ENCODE data around the gene DHRS2. TPM values are rescaled to one million over a fixed set of nuclear protein-coding genes. Genes with fewer than 3 reads are reported as not detected.

DHRS2 gene
- total RNA-seq, 6 experiments from 2014 or later: 0.53 to 12.3 (median 4.2) TPM

DNA sequence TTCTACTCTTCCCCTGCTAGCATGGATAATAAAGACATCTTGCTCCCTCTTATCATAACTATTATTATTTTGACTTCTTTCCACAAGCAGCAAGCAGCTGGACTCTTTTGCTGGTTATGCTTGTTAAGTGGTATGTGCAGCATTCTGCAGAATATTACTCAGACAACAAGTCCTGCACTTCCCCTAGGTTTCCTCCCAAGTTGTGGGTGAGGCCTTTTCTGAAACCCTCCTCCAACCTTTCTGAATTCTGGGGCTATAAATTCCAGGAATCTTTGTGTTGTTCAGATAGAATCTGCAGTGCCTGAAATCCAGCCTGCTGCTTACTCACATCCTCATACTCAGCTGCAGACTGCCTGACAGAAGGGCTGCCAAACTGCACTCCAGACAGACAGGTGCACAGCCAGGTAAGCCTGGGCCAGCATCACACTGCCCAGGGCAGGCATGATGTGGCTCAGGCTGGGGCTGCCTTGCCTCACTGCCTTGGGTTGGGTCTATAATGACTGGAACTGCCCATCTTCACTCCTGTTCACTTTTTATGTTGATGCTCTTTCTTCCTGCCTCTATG is 6.2 kb upstream of the DHRS2 start:
- H3K36me3 ChIP-seq: no peaks in the 10 kb centered on the region
- H3K27me3 ChIP-seq: no peaks in the 10 kb centered on the region
- H3K9me3 ChIP-seq: peaks cover 0 to 4% (median 0%) of the 10 kb centered on the region in 4 donors
- no peaks in the 10 kb centered on the region for H3K4me1 ChIP-seq
- intact Hi-C loops (cut with DNase I): no loop called here
- no peak for DNase-seq
- no peak for ATAC-seq
- H3K27ac ChIP-seq: no peak overlapping the region
- TF ChIP-seq POLR2A (IDR thresholded peaks at IDR 0.05): no peak
- TF ChIP-seq, protein P1, sequence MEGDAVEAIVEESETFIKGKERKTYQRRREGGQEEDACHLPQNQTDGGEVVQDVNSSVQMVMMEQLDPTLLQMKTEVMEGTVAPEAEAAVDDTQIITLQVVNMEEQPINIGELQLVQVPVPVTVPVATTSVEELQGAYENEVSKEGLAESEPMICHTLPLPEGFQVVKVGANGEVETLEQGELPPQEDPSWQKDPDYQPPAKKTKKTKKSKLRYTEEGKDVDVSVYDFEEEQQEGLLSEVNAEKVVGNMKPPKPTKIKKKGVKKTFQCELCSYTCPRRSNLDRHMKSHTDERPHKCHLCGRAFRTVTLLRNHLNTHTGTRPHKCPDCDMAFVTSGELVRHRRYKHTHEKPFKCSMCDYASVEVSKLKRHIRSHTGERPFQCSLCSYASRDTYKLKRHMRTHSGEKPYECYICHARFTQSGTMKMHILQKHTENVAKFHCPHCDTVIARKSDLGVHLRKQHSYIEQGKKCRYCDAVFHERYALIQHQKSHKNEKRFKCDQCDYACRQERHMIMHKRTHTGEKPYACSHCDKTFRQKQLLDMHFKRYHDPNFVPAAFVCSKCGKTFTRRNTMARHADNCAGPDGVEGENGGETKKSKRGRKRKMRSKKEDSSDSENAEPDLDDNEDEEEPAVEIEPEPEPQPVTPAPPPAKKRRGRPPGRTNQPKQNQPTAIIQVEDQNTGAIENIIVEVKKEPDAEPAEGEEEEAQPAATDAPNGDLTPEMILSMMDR (IDR thresholded peaks at IDR 0.05): no peak
- no peak overlapping the region for H3K4me3 ChIP-seq

DNA sequence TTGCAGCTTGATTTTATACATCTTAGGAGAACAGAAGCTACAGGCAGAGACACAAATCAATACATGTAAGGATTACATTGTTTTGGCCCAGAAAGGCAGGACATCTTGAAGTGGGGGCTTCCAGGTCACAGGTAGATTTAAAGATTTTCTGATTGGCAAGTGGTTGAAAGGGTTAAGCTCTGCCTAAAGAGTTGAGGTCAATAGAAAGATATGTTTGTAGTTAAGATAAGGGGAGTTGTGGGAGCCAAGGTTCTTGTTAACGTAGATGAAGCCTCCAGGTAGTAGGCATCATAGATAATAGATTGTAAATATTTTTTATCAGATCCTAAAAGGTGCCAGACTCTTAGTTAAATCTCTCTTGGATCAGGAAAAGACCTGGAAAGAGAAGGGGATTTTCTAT is 5.5 kb upstream of the DHRS2 start:
- no peaks in the 10 kb centered on the region for H3K36me3 ChIP-seq
- no peak for ATAC-seq
- 54% methylated on average over 1 of the region's 1 CpG for WGBS (ENCODE audit: insufficient coverage, low coverage, low lambda C conversion rate, missing lambda C conversion rate)
- no peak for TF ChIP-seq POLR2A (IDR thresholded peaks at IDR 0.05)
- TF ChIP-seq, protein P1 (IDR thresholded peaks at IDR 0.05): no peak
- H3K4me3 ChIP-seq: no peak overlapping the region
- intact Hi-C loops (cut with DNase I): no loop called here
- no peak for DNase-seq
- no peaks in the 10 kb centered on the region for H3K4me1 ChIP-seq
- no peaks in the 10 kb centered on the region for H3K27me3 ChIP-seq
- H3K27ac ChIP-seq: no peak overlapping the region
- no peaks in the 10 kb centered on the region for H3K9me3 ChIP-seq

DNA sequence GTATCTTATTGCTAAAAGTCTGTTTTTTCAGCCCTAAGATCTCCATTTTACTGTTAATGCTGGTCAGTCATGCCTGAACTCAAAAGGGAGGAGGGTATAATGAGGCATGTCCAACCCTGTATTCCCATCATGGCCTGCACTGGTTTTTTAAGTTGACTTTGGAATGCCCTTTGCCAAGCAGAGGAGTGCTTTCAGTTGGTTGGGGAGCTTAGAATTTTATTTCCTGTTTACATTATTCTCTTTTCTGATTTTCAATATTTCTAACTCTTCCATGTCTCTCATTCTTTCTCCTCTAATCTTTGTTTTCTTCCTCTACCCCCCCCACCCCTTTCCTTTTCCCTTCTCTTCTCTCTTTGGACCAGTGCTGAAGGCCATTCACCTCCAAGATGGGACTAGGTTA is 4.9 kb upstream of the DHRS2 start:
- Histone ChIP-seq H3K36me3 (no peaks in the 10 kb centered on the region), H3K27ac (no peak overlapping the region), H3K4me3 (no peak overlapping the region), H3K4me1 (no peaks in the 10 kb centered on the region), H3K9me3 (no peaks in the 10 kb centered on the region), H3K27me3 (no peaks in the 10 kb centered on the region)
- intact Hi-C loops (cut with DNase I): no loop called here
- TF ChIP-seq, protein P1 (IDR thresholded peaks at IDR 0.05): no peak
- no peak for TF ChIP-seq POLR2A (IDR thresholded peaks at IDR 0.05)
- ATAC-seq (no peak), DNase-seq (no peak)

DNA sequence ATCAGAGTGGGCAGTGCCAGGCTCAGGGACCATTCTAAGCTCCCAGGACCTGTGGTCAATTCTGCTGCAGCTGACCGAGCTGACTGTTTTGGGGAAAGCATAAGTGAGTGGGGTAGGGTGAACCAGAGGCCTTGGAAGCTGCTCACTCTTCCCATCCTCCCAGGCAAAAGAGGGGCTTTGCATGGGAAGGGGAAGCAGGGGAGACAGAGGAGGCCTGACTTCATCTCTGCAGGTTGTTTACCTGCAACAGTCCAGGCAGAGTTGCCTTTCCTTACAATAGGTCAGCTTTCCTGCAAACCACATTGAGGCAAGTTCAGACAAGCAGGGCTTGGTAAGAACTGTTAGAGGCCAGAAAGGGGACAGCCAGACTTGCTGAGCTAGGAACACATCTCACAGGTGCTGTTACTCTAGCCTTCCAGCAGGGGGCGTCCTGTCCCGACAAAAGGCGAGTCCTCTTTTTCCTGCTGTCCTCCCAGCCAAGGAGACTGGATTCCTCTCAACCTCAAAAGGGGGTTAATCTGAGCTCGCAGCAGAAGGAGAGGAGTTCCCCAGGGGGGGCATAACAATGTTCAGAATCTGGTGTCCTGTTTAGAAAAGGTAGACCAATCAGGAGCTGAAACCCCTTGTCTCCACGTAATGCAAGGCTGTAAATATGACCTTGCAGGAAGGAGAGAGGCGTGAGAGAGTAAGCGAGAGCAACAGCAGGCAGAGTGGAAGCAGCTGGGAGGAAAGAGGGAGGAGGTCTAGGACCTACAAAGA is 4.3 kb upstream of the DHRS2 start:
- Histone ChIP-seq H3K4me3 (peak overlapping the region in 1 of 3 donors; percentile 22), H3K4me1 (no peaks in the 10 kb centered on the region), H3K27ac (no peak overlapping the region), H3K27me3 (no peaks in the 10 kb centered on the region), H3K36me3 (no peaks in the 10 kb centered on the region), H3K9me3 (no peaks in the 10 kb centered on the region)
- ATAC-seq (peak; percentile 95 to 99 (median 97)), DNase-seq (peak; percentile 69 to 80 (median 78))
- TF ChIP-seq, protein P1 (IDR thresholded peaks at IDR 0.05): peak; percentile 87 to 97 (median 96)
- TF ChIP-seq POLR2A (IDR thresholded peaks at IDR 0.05): no peak
- 12% methylated on average over 8 of the region's 8 CpGs for WGBS (ENCODE audit: insufficient coverage, low coverage, low lambda C conversion rate, missing lambda C conversion rate)
- intact Hi-C loops (cut with DNase I): no loop called here

Measured in right lobe of liver (tissue), 6 donors.